Heart left ventricle (tissue), 16 donors: ENCODE results near the gene CELF4. TPM values are rescaled to one million over a fixed set of nuclear protein-coding genes. Genes with fewer than 3 reads are reported as not detected.

Experiments
- ATAC-seq, 4 donors: fragments of 200-7000 bp; cut with Tn5 transposase; one replicate each; pipeline ENCODE4 v1.9.1; 2020 to 2022; ENCODE audit warnings: moderate library complexity in 4 of 4, mild to moderate bottlenecking in 3 of 4, moderate number of reproducible peaks in 1 of 4
- DNase-seq, 5 donors: peaks; one replicate each; pipeline ENCODE4 v3.0.0-alpha.2; 2020
- H3K27ac ChIP-seq, 12 donors: fragments of 200-600 bp; sonication (generic) in 4 of 12; one replicate each; pipeline versions ENCODE4 v1.5.0 to v1.8.0; 2016 to 2022; ENCODE audit warnings: mild to moderate bottlenecking in 2 of 12
- H3K27me3 ChIP-seq, 9 donors: fragments of 200-600 bp; sonication (generic) in 2 of 9; one replicate each; pipeline versions ENCODE4 v1.5.1 to v1.8.0; 2016 to 2022; ENCODE audit warnings: mild to moderate bottlenecking in 3 of 9
- H3K36me3 ChIP-seq, 9 donors: fragments of 200-600 bp; sonication (generic) in 2 of 9; one replicate each; pipeline versions ENCODE4 v1.5.0 to v1.8.0; 2018 to 2022; ENCODE audit warnings: mild to moderate bottlenecking in 2 of 9
- H3K4me1 ChIP-seq, 12 donors: fragments of 200-600 bp; sonication (generic) in 4 of 12; one replicate each; pipeline versions ENCODE4 v1.5.0 to v1.8.0; 2016 to 2022; ENCODE audit warnings: mild to moderate bottlenecking in 3 of 12
- H3K4me3 ChIP-seq, 12 donors: fragments of 200-600 bp; sonication (generic) in 4 of 12; one replicate each; pipeline versions ENCODE4 v1.5.0 to v1.8.0; 2017 to 2022; ENCODE audit warnings: mild to moderate bottlenecking in 9 of 12, moderate library complexity in 4 of 12
- H3K9me3 ChIP-seq, 12 donors: fragments of 200-600 bp; sonication (generic) in 4 of 12; one replicate each; pipeline versions ENCODE4 v1.5.0 to v1.8.0; 2016 to 2022; ENCODE audit warnings: mild to moderate bottlenecking in 1 of 12
- CTCF ChIP-seq, 12 donors: fragments of 200-600 bp; sonication (generic) in 4 of 12; IDR thresholded peaks; one replicate each; pipeline versions ENCODE4 v1.5.0 to v1.8.0; 2018 to 2022; ENCODE audit warnings: antibody characterized with exemption in 12 of 12, mild to moderate bottlenecking in 5 of 12
- POLR2A ChIP-seq, 2 donors: fragments of 450-650 bp; IDR thresholded peaks; one replicate each; pipeline ENCODE4 v1.6.1; 2017; ENCODE audit warnings: antibody characterized with exemption in 2 of 2, mild to moderate bottlenecking in 2 of 2, moderate library complexity in 2 of 2
- WGBS, 4 donors: extraction: QIAGEN DNeasy Blood & Tissue Kit in 2 of 4; methylation state at CpG; one replicate each; pipeline versions ENCODE4 v1.1.5 to v1.1.7; 2013 to 2018; 5-methylcytosine and 5-hydroxymethylcytosine counted together
- intact Hi-C, 10 donors: fragments of 100-400 bp; cut with DNase I; formaldehyde crosslinking; loops; one replicate each; pipeline versions ENCODE4 v1.11.1 to v1.14.2; 2022
- polyA plus RNA-seq, 2 donors: library from polyadenylated mRNA; stranded (reverse); fragments of 200-250 nt; gene quantifications; one replicate each; pipeline ENCODE4 v1.2.3, GENCODE V29; 2013
- total RNA-seq, 9 donors: library from RNA; depleted of rRNA in 2 of 9; stranded (reverse); fragments of >200 nt in 2 of 9; fragmentation: NEBNext Ultra II Directional in 3 of 9; extraction: Animal tissue kit (Norgen Biotek cat#: 25700) in 3 of 9; gene quantifications; one replicate each; pipeline versions ENCODE4 v1.1.0 to v1.2.4, GENCODE V29; 2016 to 2023
- donor health status: ischemic (EF 13 %, LVEDD 7.1; RV severe dilation, severe dysfunction).
- donor health status: healthy with polysubstance abuse.
- donor health status: DM: no; HTN: yes; CAD: no.
- donor health status: DM: no; HTN: no; CAD: no.
- donor health status: ischemic (EF 25% LVEDD 6.9; RV normal size, moderate dysfunction).
- donor health status: ischemic (EF 25% LVEDD 5.7; RV mildly dilated, moderate dysfunction).
- donor health status: healthy.
- donor health status: DM: yes; HTN: yes; CAD: no.
- donor health status: ischemic (EF 35%, LVEDD 5.7; RV mildly dilated, moderate dysfunction).
- donor health status: nonischemic (EF 11% LVEDD 7.7; RV severe dilation, severe dysfunction).
- donor health status: DM: yes; HTN: yes; CAD: no.
- donor health status: PGD.
- donor health status: ischemic (EF 29% LVEDD 5.4; RV normal size, mild dysfunction).
- donor health status: nonischemic (EF 23%, LVEDD 6.1; RV moderate dilation, normal function).

CELF4 gene
- total and polyA plus RNA-seq, 11 donors = 0.11 to 0.67 (median 0.40) TPM; not detected in 3

DNA sequence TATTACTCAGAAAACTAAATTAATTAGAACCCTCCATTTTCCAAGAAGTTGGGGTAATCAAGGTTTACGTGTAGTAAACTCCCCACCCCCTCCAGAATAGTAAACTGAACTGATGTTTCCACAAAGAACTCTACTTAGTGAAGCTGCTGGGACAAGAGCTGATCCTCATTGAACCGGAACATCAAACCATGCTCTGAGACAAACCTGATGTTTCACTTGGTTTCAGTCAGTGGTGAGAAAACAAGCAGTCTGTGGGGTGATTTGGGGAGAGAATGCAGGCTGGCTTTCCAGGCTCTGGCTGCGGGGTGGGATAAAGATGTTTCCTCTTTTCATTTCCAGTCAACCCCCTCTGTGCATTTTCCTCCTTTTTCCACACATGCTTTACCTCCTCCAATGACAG, 38.2 kb downstream of the CELF4 start:
- ATAC-seq = no peak
- peaks cover 0 to 19% (median 6%) of the 10 kb centered on the region in 12 donors for H3K4me1 ChIP-seq
- no peaks in the 10 kb centered on the region for H3K36me3 ChIP-seq
- no peak for TF ChIP-seq POLR2A (IDR thresholded peaks at IDR 0.05)
- TF ChIP-seq CTCF (IDR thresholded peaks at IDR 0.05) = no peak
- DNase-seq = no peak
- no peak overlapping the region for H3K27ac ChIP-seq
- intact Hi-C loops = no loop called here
- no peaks in the 10 kb centered on the region for H3K9me3 ChIP-seq
- H3K27me3 ChIP-seq = peaks cover 5 to 60% (median 23%) of the 10 kb centered on the region in 9 donors
- WGBS, 4 donors = 78 to 88% (median 83%) methylated on average over 3 of the region's 3 CpGs
- H3K4me3 ChIP-seq = no peak overlapping the region

GRCh38 chr18:37525262-37525585, 40.4 kb downstream of the CELF4 start:
- peaks cover 0 to 14% (median 4%) of the 10 kb centered on the region in 12 donors for H3K4me1 ChIP-seq
- intact Hi-C loops = no loop called here
- H3K27me3 ChIP-seq = peaks cover 5 to 63% (median 23%) of the 10 kb centered on the region in 9 donors
- WGBS, 4 donors = 55 to 92% (median 61%) methylated on average over 8 of the region's 8 CpGs
- no peak for ATAC-seq
- no peak overlapping the region for H3K27ac ChIP-seq
- H3K36me3 ChIP-seq = no peaks in the 10 kb centered on the region
- H3K4me3 ChIP-seq = no peak overlapping the region
- no peaks in the 10 kb centered on the region for H3K9me3 ChIP-seq
- peak in 1 of 5 donors; percentile 20 for DNase-seq
- TF ChIP-seq POLR2A (IDR thresholded peaks at IDR 0.05) = no peak
- no peak for TF ChIP-seq CTCF (IDR thresholded peaks at IDR 0.05)

DNA sequence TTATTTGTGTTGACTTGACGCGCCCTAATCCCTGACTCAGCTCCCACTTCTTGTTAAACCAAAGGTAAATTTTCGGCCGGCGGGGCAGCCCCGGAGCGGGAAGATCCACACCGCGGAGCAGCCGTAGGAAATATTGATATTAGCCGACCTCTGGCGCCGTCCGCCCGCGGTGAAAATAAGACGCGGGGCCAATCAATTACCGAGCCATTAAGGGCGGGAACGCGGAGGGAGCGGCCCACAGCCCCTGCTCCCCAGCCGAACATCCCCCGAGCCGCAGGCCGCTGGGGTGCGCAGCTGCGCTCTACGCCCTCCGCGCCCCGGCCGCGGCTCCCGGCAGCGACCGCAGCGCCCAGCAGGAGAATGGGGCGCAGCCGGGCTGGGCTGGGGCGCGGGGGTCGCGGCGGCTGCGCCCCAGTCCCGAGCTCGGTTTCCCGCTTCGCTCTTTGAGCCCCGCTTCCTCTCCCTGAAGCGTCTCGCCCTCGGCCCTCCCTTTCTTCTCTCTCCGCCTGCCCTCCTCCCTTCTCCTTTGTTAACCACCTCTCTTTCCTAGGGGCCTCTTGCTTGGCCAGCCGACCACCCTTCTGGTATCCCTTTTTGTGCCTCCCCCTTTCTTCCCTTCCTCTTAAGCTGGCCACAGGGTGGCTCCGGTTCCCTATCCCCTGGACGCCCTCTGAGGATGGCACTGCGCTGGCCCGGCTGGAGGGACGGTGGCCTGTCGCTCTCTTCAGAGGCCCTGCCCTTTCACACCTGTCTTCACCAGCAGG, 40.9 kb downstream of the CELF4 start:
- intact Hi-C loops = no loop called here
- no peaks in the 10 kb centered on the region for H3K36me3 ChIP-seq
- H3K4me3 ChIP-seq = peak overlapping the region in 2 of 12 donors; percentile 1 to 20
- DNase-seq (no peak), ATAC-seq (peak in 1 of 4 donors; percentile 41)
- TF ChIP-seq CTCF (IDR thresholded peaks at IDR 0.05) = no peak
- no peak for TF ChIP-seq POLR2A (IDR thresholded peaks at IDR 0.05)
- peaks cover 5 to 62% (median 23%) of the 10 kb centered on the region in 9 donors for H3K27me3 ChIP-seq
- no peaks in the 10 kb centered on the region for H3K9me3 ChIP-seq
- peaks cover 0 to 10% (median under 1%) of the 10 kb centered on the region in 12 donors for H3K4me1 ChIP-seq
- WGBS, 4 donors = 8 to 34% (median 12%) methylated on average over 23 to 63 of the region's 63 CpGs
- H3K27ac ChIP-seq = no peak overlapping the region

- H3K4me1 ChIP-seq = peaks cover 0 to 5% (median 0%) of the 10 kb centered on the region in 12 donors
- H3K27ac ChIP-seq = no peak overlapping the region
- no peaks in the 10 kb centered on the region for H3K9me3 ChIP-seq
- H3K27me3 ChIP-seq = peaks cover 5 to 57% (median 23%) of the 10 kb centered on the region in 9 donors
- no peak for DNase-seq
- ATAC-seq = no peak
- no peaks in the 10 kb centered on the region for H3K36me3 ChIP-seq
- 47 to 58% (median 51%) methylated on average over 10 of the region's 10 CpGs for WGBS, 4 donors
- H3K4me3 ChIP-seq = no peak overlapping the region
- intact Hi-C loops = no loop called here
- TF ChIP-seq CTCF (IDR thresholded peaks at IDR 0.05) (no peak), POLR2A (IDR thresholded peaks at IDR 0.05) (no peak)
Measured at GRCh38 chr18:37524139-37524497, 41.5 kb downstream of the CELF4 start.
